Fibroblast of lung (primary cell): ENCODE measurements around the gene SMPDL3B.

Experiments used
- CTCF ChIP-seq, 2 donors: IDR thresholded peaks in 1 of 2; conservative IDR thresholded peaks in 1 of 2; 1 replicate in 1 of 2; 2 replicates in 1 of 2; pipeline ENCODE4 v1.5.1; 2011 to 2012; ENCODE audit warnings: low read length in 2 of 2, control low read depth in 1 of 2, inconsistent platforms in 1 of 2, low read depth in 1 of 2, mild to moderate bottlenecking in 1 of 2
- EZH2 ChIP-seq: IDR thresholded peaks from 2 replicates; pipeline ENCODE4 v1.5.1; 2012; ENCODE audit warnings: low read length, control low read depth, mild to moderate bottlenecking; ENCODE audit errors: missing control alignments

GRCh38 chr1:27940297-27940696 is 5.5 kb downstream of the SMPDL3B start:
- TF ChIP-seq CTCF (conservative IDR thresholded peaks at IDR 0.05 in 1 of 2, IDR thresholded peaks at IDR 0.05 in 1 of 2; ENCODE audit: low read depth in 1 of 2, low read length in 2 of 2) (peak; percentile 37 to 40), EZH2 (no peak)
